SK-N-SH (cell line): ENCODE data around the gene PPCS. TPM values are rescaled to one million over a fixed set of nuclear protein-coding genes. Genes with fewer than 3 reads are reported as not detected.

Experiments
- CTCF ChIA-PET: fragments of 300-600, 350-600 bp; formaldehyde crosslinking; extraction: SDS; loops from one replicate; lab custom pipeline; 2021; lab: Yijun Ruan, JAX
- POLR2A ChIA-PET: fragments of 350-600 bp; sonication (Branson Sonifier 250); formaldehyde crosslinking; extraction: SDS; loops from one replicate; lab custom pipeline; 2020; ENCODE audit warnings: antibody characterized with exemption, inconsistent platforms; lab: Yijun Ruan, JAX
- DNase-seq: peaks from one replicate; pipeline ENCODE4 v3.0.0; 2012
- H2AFZ ChIP-seq: fragments of 200-600 bp; sonication (generic); 2 replicates; pipeline ENCODE4 v1.8.1; 2016; ENCODE audit warnings: antibody characterized with exemption, mild to moderate bottlenecking, low read depth
- H3F3A ChIP-seq: fragments of 200-600 bp; sonication (generic); replicated peaks from 2 replicates; pipeline ENCODE3; 2016; ENCODE audit warnings: antibody characterized with exemption, mild to moderate bottlenecking; ENCODE audit not compliant: insufficient read depth
- H3K27ac ChIP-seq, 2 experiments: fragments of 200-500 bp in 1 of 2; fragments of 200-600 bp in 1 of 2; sonication (Bioruptor generic) in 1 of 2; sonication (generic), shearing (Covaris generic) in 1 of 2; 2 replicates each; pipeline versions ENCODE4 v1.5.1 to v1.6.1; 2014 to 2016; ENCODE audit warnings: low read depth in 2 of 2, inconsistent platforms in 1 of 2, low read length in 1 of 2, mild to moderate bottlenecking in 1 of 2, mixed read lengths in 1 of 2
- H3K27me3 ChIP-seq: fragments of 200-600 bp; sonication (generic), shearing (Covaris generic); 2 replicates; pipeline ENCODE4 v1.6.1; 2016; ENCODE audit warnings: mixed run types; ENCODE audit not compliant: insufficient read depth
- H3K36me3 ChIP-seq, 2 experiments: fragments of 200-500 bp in 1 of 2; fragments of 200-600 bp in 1 of 2; sonication (Bioruptor generic) in 1 of 2; sonication (generic) in 1 of 2; replicated peaks in 1 of 2; 2 replicates each; pipeline versions ENCODE3 to v1.5.1; 2014 to 2016; ENCODE audit warnings: low read length in 1 of 2, mild to moderate bottlenecking in 1 of 2; ENCODE audit not compliant: insufficient read depth in 2 of 2, control insufficient read depth in 1 of 2
- H3K4me1 ChIP-seq, 2 experiments: fragments of 200-500 bp in 1 of 2; fragments of 200-600 bp in 1 of 2; sonication (Bioruptor generic) in 1 of 2; sonication (generic), shearing (Covaris generic) in 1 of 2; 2 replicates each; pipeline versions ENCODE4 v1.5.1 to v1.6.1; 2014 to 2016; ENCODE audit warnings: low read depth in 1 of 2, low read length in 1 of 2, mixed run types in 1 of 2; ENCODE audit not compliant: insufficient read depth in 2 of 2, control insufficient read depth in 1 of 2
- H3K4me2 ChIP-seq: fragments of 200-600 bp; sonication (generic), shearing (Covaris generic); 2 replicates; pipeline ENCODE4 v1.6.1; 2017; ENCODE audit warnings: mixed run types
- H3K4me3 ChIP-seq, 2 experiments: fragments of 200-500 bp in 1 of 2; fragments of 200-600 bp in 1 of 2; sonication (Bioruptor generic) in 1 of 2; sonication (generic), shearing (Covaris generic) in 1 of 2; 2 replicates each; pipeline versions ENCODE4 v1.5.1 to v1.8.1; 2014 to 2016; ENCODE audit warnings: low read depth in 2 of 2, inconsistent platforms in 1 of 2, low read length in 1 of 2, mild to moderate bottlenecking in 1 of 2, mixed read lengths in 1 of 2, moderate library complexity in 1 of 2
- H3K79me2 ChIP-seq: fragments of 200-600 bp; sonication (generic); 2 replicates; pipeline ENCODE4 v1.8.1; 2017; ENCODE audit warnings: mild to moderate bottlenecking; ENCODE audit not compliant: insufficient read depth
- H3K9ac ChIP-seq: fragments of 200-600 bp; sonication (generic); 2 replicates; pipeline ENCODE4 v1.6.1; 2017; ENCODE audit warnings: mixed run types
- H3K9me2 ChIP-seq: fragments of 200-600 bp; sonication (generic); 2 replicates; pipeline ENCODE4 v1.6.1; 2017; ENCODE audit warnings: mixed run types
- H3K9me3 ChIP-seq: fragments of 200-600 bp; sonication (generic); 2 replicates; pipeline ENCODE4 v1.6.1; 2017; ENCODE audit warnings: mixed run types, mild to moderate bottlenecking, moderate library complexity
- H4K20me1 ChIP-seq: fragments of 200-600 bp; sonication (generic); 2 replicates; pipeline ENCODE4 v1.6.1; 2017; ENCODE audit warnings: mild to moderate bottlenecking, mixed run types; ENCODE audit not compliant: insufficient read depth
- ELF1 ChIP-seq: IDR thresholded peaks from 2 replicates; pipeline ENCODE4 v1.4.0; 2012
- EP300 ChIP-seq, 2 experiments: IDR thresholded peaks; 2 replicates each; pipeline versions ENCODE4 v1.4.0 to v1.6.1; 2012; ENCODE audit warnings: borderline replicate concordance in 1 of 2, low read depth in 1 of 2, low read length in 1 of 2
- EZH2phosphoT487 ChIP-seq: fragments of 200-600 bp; sonication (generic); IDR thresholded peaks from 2 replicates; pipeline ENCODE4 v1.6.1; 2017; ENCODE audit warnings: low read depth, mixed run types, mild to moderate bottlenecking, antibody characterized with exemption, moderate library complexity, borderline replicate concordance
- GABPA ChIP-seq: IDR thresholded peaks from 2 replicates; pipeline ENCODE4 v1.4.0; 2012; ENCODE audit warnings: low read depth, mild to moderate bottlenecking
- MEF2A ChIP-seq: IDR thresholded peaks from 2 replicates; pipeline ENCODE4 v1.4.0; 2012; ENCODE audit warnings: low read depth, borderline replicate concordance
- POLR2AphosphoS5 ChIP-seq: IDR thresholded peaks from 2 replicates; pipeline ENCODE4 v1.6.1; 2012; ENCODE audit warnings: low read depth, low read length
- RAD21 ChIP-seq: IDR thresholded peaks from 2 replicates; pipeline ENCODE4 v1.6.1; 2012; ENCODE audit warnings: mild to moderate bottlenecking, low read length
- SMC3 ChIP-seq: IDR thresholded peaks from 2 replicates; pipeline ENCODE4 v1.6.1; 2012; ENCODE audit warnings: low read depth, low read length, improper control_type of control experiment
- TAF1 ChIP-seq: IDR thresholded peaks from 2 replicates; pipeline ENCODE4 v1.6.1; 2012; ENCODE audit warnings: low read depth, mild to moderate bottlenecking, low read length, moderate library complexity, borderline replicate concordance
- WGBS: methylation state at CpG from one replicate; pipeline ENCODE4 v1.1.6; 2017; ENCODE audit warnings: low lambda C conversion rate; 5-methylcytosine and 5-hydroxymethylcytosine counted together
- polyA plus RNA-seq, 3 experiments: library from polyadenylated mRNA; depleted of rRNA; stranded (reverse); fragments of >200 nt; gene quantifications; 2 replicates each; pipeline ENCODE4 v1.2.3, GENCODE V29; 2012
- TF ChIP-seq, protein P1 (sequence below): fragments of 200-600 bp; sonication (generic); IDR thresholded peaks from 2 replicates; pipeline ENCODE4 v1.6.1; 2017; ENCODE audit warnings: antibody characterized with exemption, mild to moderate bottlenecking, moderate library complexity
- TF ChIP-seq, protein P2 (sequence below): fragments of 150-350 bp; IDR thresholded peaks from 2 replicates; pipeline ENCODE4 v1.6.1; 2016; ENCODE audit warnings: mild to moderate bottlenecking, low read depth, low read length
- TF ChIP-seq, protein P3 (sequence below): IDR thresholded peaks from 2 replicates; pipeline ENCODE4 v1.4.0; 2012; ENCODE audit warnings: low read depth
- TF ChIP-seq, protein P4 (sequence below): IDR thresholded peaks from 2 replicates; pipeline ENCODE4 v1.4.0; 2012; ENCODE audit warnings: low read depth, borderline replicate concordance
- TF ChIP-seq, protein P5 (sequence below): IDR thresholded peaks from 2 replicates; pipeline ENCODE4; 2012

Gene PPCS
- polyA plus RNA-seq, 1 of the 3 experiments (the other 2 are of a cell fraction): 40.0 TPM

DNA sequence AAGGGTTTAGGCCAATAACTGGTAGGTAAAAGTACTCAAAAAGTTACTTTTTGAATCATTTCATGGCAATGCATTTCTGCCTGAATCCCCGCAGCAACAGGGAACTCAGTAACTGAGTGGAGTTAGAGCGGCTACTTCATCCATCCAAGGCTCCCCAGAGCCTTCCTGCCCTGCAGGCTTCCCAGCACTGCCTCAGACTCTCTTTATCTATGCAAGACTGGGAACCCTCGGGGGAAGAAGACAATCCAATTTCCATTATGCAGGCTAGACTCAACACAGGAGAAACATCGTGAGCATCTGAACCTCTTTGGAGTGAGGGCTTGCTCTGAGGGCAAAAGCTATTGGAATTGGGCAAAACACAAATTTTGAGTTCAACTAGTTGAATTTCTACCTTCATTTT lies 23.6 kb upstream of the PPCS start:
- H3K9ac ChIP-seq: no peak overlapping the region
- no peaks in the 10 kb centered on the region for H3K36me3 ChIP-seq
- no peaks in the 10 kb centered on the region; the same call in 1 of the 2 replicates for H3K27me3 ChIP-seq
- H2AFZ ChIP-seq: no peak overlapping the region
- no peak for DNase-seq
- H3K79me2 ChIP-seq: no peaks in the 10 kb centered on the region
- no peaks in the 10 kb centered on the region for H4K20me1 ChIP-seq
- TF ChIP-seq POLR2AphosphoS5: no peak
- TF ChIP-seq, protein P1, sequence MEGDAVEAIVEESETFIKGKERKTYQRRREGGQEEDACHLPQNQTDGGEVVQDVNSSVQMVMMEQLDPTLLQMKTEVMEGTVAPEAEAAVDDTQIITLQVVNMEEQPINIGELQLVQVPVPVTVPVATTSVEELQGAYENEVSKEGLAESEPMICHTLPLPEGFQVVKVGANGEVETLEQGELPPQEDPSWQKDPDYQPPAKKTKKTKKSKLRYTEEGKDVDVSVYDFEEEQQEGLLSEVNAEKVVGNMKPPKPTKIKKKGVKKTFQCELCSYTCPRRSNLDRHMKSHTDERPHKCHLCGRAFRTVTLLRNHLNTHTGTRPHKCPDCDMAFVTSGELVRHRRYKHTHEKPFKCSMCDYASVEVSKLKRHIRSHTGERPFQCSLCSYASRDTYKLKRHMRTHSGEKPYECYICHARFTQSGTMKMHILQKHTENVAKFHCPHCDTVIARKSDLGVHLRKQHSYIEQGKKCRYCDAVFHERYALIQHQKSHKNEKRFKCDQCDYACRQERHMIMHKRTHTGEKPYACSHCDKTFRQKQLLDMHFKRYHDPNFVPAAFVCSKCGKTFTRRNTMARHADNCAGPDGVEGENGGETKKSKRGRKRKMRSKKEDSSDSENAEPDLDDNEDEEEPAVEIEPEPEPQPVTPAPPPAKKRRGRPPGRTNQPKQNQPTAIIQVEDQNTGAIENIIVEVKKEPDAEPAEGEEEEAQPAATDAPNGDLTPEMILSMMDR: no peak
- TF ChIP-seq, protein P2, sequence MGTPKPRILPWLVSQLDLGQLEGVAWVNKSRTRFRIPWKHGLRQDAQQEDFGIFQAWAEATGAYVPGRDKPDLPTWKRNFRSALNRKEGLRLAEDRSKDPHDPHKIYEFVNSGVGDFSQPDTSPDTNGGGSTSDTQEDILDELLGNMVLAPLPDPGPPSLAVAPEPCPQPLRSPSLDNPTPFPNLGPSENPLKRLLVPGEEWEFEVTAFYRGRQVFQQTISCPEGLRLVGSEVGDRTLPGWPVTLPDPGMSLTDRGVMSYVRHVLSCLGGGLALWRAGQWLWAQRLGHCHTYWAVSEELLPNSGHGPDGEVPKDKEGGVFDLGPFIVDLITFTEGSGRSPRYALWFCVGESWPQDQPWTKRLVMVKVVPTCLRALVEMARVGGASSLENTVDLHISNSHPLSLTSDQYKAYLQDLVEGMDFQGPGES: no peak
- TF ChIP-seq, protein P3, sequence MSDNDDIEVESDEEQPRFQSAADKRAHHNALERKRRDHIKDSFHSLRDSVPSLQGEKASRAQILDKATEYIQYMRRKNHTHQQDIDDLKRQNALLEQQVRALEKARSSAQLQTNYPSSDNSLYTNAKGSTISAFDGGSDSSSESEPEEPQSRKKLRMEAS: no peak
- no peak for TF ChIP-seq GABPA
- TF ChIP-seq ELF1: no peak
- no peak for TF ChIP-seq EZH2phosphoT487
- TF ChIP-seq, protein P4, sequence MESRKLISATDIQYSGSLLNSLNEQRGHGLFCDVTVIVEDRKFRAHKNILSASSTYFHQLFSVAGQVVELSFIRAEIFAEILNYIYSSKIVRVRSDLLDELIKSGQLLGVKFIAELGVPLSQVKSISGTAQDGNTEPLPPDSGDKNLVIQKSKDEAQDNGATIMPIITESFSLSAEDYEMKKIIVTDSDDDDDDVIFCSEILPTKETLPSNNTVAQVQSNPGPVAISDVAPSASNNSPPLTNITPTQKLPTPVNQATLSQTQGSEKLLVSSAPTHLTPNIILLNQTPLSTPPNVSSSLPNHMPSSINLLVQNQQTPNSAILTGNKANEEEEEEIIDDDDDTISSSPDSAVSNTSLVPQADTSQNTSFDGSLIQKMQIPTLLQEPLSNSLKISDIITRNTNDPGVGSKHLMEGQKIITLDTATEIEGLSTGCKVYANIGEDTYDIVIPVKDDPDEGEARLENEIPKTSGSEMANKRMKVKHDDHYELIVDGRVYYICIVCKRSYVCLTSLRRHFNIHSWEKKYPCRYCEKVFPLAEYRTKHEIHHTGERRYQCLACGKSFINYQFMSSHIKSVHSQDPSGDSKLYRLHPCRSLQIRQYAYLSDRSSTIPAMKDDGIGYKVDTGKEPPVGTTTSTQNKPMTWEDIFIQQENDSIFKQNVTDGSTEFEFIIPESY: no peak
- TF ChIP-seq, protein P5, sequence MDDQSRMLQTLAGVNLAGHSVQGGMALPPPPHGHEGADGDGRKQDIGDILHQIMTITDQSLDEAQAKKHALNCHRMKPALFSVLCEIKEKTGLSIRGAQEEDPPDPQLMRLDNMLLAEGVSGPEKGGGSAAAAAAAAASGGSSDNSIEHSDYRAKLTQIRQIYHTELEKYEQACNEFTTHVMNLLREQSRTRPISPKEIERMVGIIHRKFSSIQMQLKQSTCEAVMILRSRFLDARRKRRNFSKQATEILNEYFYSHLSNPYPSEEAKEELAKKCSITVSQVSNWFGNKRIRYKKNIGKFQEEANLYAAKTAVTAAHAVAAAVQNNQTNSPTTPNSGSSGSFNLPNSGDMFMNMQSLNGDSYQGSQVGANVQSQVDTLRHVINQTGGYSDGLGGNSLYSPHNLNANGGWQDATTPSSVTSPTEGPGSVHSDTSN: no peak
- TF ChIP-seq RAD21: no peak
- TF ChIP-seq TAF1: no peak
- TF ChIP-seq EP300 (IDR thresholded peaks at IDR 0.05; ENCODE audit: borderline replicate concordance in 1 of 2, low read depth in 1 of 2, low read length in 1 of 2): no peak
- TF ChIP-seq MEF2A: no peak
- TF ChIP-seq SMC3: no peak
- H3K27ac ChIP-seq: no peak overlapping the region
- CTCF ChIA-PET: interaction anchor here (1.3 kb wide), 1 partner anchor 19 kb away, joined by 5 read pairs; no protein-coding TSS in a partner anchor
- H3K4me1 ChIP-seq: no peaks in the 10 kb centered on the region
- WGBS: 82% methylated on average over 4 of the region's 4 CpGs
- H3K4me2 ChIP-seq: no peak overlapping the region
- no peaks in the 10 kb centered on the region for H3F3A ChIP-seq
- no peak overlapping the region for H3K4me3 ChIP-seq
- no peaks in the 10 kb centered on the region for H3K9me2 ChIP-seq
- no peaks in the 10 kb centered on the region for H3K9me3 ChIP-seq
- POLR2A ChIA-PET: no interaction called here
